ENCODE results near the gene NPEPPS. TPM values are rescaled to one million over a fixed set of nuclear protein-coding genes. Genes with fewer than 3 reads are reported as not detected.
A peak's percentile ranks its signal among the peaks of the same experiment; 100 is the strongest.
"Not testable (repeated sequence)": the region's sequence is repeated elsewhere in the genome, so short reads cannot be mapped to it uniquely, and the experiment has no call there.

NPEPPS gene
- total RNA-seq, 1 donor from 2014 or later = 143 TPM

- H3K4me1 ChIP-seq (ENCODE audit: insufficient read depth, low read length); H3K36me3 ChIP-seq (ENCODE audit: insufficient read depth, low read length); FAIRE-seq; H3K27me3 ChIP-seq (ENCODE audit: insufficient read depth, low read length); H2AFZ ChIP-seq (ENCODE audit: low read depth, low read length); H3K4me2 ChIP-seq (ENCODE audit: low read length); H3K4me3 Mint-ChIP-seq (ENCODE audit: unreplicated experiment); H3K27ac ChIP-seq (ENCODE audit: low read depth, low read length); H3K27me3 Mint-ChIP-seq (ENCODE audit: low read depth, unreplicated experiment); H3K4me3 ChIP-seq (ENCODE audit: insufficient read depth, low read depth, low read length); H3K9ac ChIP-seq (ENCODE audit: low read length); H3K9me3 Mint-ChIP-seq (ENCODE audit: unreplicated experiment); H3K36me3 Mint-ChIP-seq (ENCODE audit: low read depth, unreplicated experiment); DNase-seq (ENCODE audit: low read depth); H3K4me1 Mint-ChIP-seq (ENCODE audit: low read depth, unreplicated experiment); H3K27ac Mint-ChIP-seq (ENCODE audit: unreplicated experiment); H3K9me3 ChIP-seq (ENCODE audit: insufficient read depth, low read depth, low read length): not testable (repeated sequence)
- H4K20me1 ChIP-seq (ENCODE audit: insufficient read depth, low read length) = peaks cover 20% of the 10 kb centered on the region
- peaks cover 25% of the 10 kb centered on the region for H3K79me2 ChIP-seq (ENCODE audit: insufficient read depth, low read length)
These were observed 30.9 kb downstream of the NPEPPS start for GRCh38 chr17:47561698-47562405.

- peak; percentile 73 for FAIRE-seq
- H3K9me3 Mint-ChIP-seq (ENCODE audit: unreplicated experiment); H3K27ac Mint-ChIP-seq (ENCODE audit: unreplicated experiment); H3K9me3 ChIP-seq (ENCODE audit: insufficient read depth, low read depth, low read length); H3K27me3 Mint-ChIP-seq (ENCODE audit: low read depth, unreplicated experiment); H2AFZ ChIP-seq (ENCODE audit: low read depth, low read length); DNase-seq (ENCODE audit: low read depth); H3K9ac ChIP-seq (ENCODE audit: low read length); H3K27ac ChIP-seq (ENCODE audit: low read depth, low read length); H3K4me3 Mint-ChIP-seq (ENCODE audit: unreplicated experiment); H3K4me2 ChIP-seq (ENCODE audit: low read length); H3K36me3 ChIP-seq (ENCODE audit: insufficient read depth, low read length); H3K4me3 ChIP-seq (ENCODE audit: insufficient read depth, low read depth, low read length); H3K36me3 Mint-ChIP-seq (ENCODE audit: low read depth, unreplicated experiment); H3K27me3 ChIP-seq (ENCODE audit: insufficient read depth, low read length); H3K4me1 Mint-ChIP-seq (ENCODE audit: low read depth, unreplicated experiment); H3K4me1 ChIP-seq (ENCODE audit: insufficient read depth, low read length): not testable (repeated sequence)
- peaks cover 20% of the 10 kb centered on the region for H4K20me1 ChIP-seq (ENCODE audit: insufficient read depth, low read length)
- H3K79me2 ChIP-seq (ENCODE audit: insufficient read depth, low read length) = peaks cover 25% of the 10 kb centered on the region
These were observed 31.4 kb downstream of the NPEPPS start for GRCh38 chr17:47562406-47562705.

GRCh38 chr17:47567261-47567660, 36.4 kb downstream of the NPEPPS start:
- H3K36me3 ChIP-seq (ENCODE audit: insufficient read depth, low read length); H3K4me3 ChIP-seq (ENCODE audit: insufficient read depth, low read depth, low read length); H3K36me3 Mint-ChIP-seq (ENCODE audit: low read depth, unreplicated experiment); H3K27me3 Mint-ChIP-seq (ENCODE audit: low read depth, unreplicated experiment); H3K9ac ChIP-seq (ENCODE audit: low read length); H3K27me3 ChIP-seq (ENCODE audit: insufficient read depth, low read length); H3K4me2 ChIP-seq (ENCODE audit: low read length); H3K4me1 ChIP-seq (ENCODE audit: insufficient read depth, low read length); H4K20me1 ChIP-seq (ENCODE audit: insufficient read depth, low read length); H3K27ac Mint-ChIP-seq (ENCODE audit: unreplicated experiment); H3K9me3 Mint-ChIP-seq (ENCODE audit: unreplicated experiment); H3K9me3 ChIP-seq (ENCODE audit: insufficient read depth, low read depth, low read length); H2AFZ ChIP-seq (ENCODE audit: low read depth, low read length); H3K4me1 Mint-ChIP-seq (ENCODE audit: low read depth, unreplicated experiment); H3K27ac ChIP-seq (ENCODE audit: low read depth, low read length); H3K4me3 Mint-ChIP-seq (ENCODE audit: unreplicated experiment): not testable (repeated sequence)
- DNase-seq (ENCODE audit: low read depth) (peak; percentile 28), FAIRE-seq (peak; percentile 60)
- H3K79me2 ChIP-seq (ENCODE audit: insufficient read depth, low read length) = peaks cover 17% of the 10 kb centered on the region

- not testable (repeated sequence) for H3K36me3 ChIP-seq (ENCODE audit: insufficient read depth, low read length); H3K9me3 ChIP-seq (ENCODE audit: insufficient read depth, low read depth, low read length); H3K27me3 ChIP-seq (ENCODE audit: insufficient read depth, low read length); FAIRE-seq; DNase-seq (ENCODE audit: low read depth); H3K27ac ChIP-seq (ENCODE audit: low read depth, low read length); H3K9me3 Mint-ChIP-seq (ENCODE audit: unreplicated experiment); H3K27ac Mint-ChIP-seq (ENCODE audit: unreplicated experiment); H3K4me2 ChIP-seq (ENCODE audit: low read length); H3K9ac ChIP-seq (ENCODE audit: low read length); H2AFZ ChIP-seq (ENCODE audit: low read depth, low read length); H3K4me1 Mint-ChIP-seq (ENCODE audit: low read depth, unreplicated experiment); H3K36me3 Mint-ChIP-seq (ENCODE audit: low read depth, unreplicated experiment); H3K4me3 ChIP-seq (ENCODE audit: insufficient read depth, low read depth, low read length); H3K4me1 ChIP-seq (ENCODE audit: insufficient read depth, low read length); H4K20me1 ChIP-seq (ENCODE audit: insufficient read depth, low read length); H3K4me3 Mint-ChIP-seq (ENCODE audit: unreplicated experiment); H3K27me3 Mint-ChIP-seq (ENCODE audit: low read depth, unreplicated experiment)
- H3K79me2 ChIP-seq (ENCODE audit: insufficient read depth, low read length) = peaks cover 15% of the 10 kb centered on the region
These were observed 41.7 kb downstream of the NPEPPS start for GRCh38 chr17:47572561-47572960.

- H3K4me3 Mint-ChIP-seq (ENCODE audit: unreplicated experiment); H3K36me3 ChIP-seq (ENCODE audit: insufficient read depth, low read length); H3K27me3 Mint-ChIP-seq (ENCODE audit: low read depth, unreplicated experiment); H3K27ac Mint-ChIP-seq (ENCODE audit: unreplicated experiment); H3K4me1 Mint-ChIP-seq (ENCODE audit: low read depth, unreplicated experiment); H3K36me3 Mint-ChIP-seq (ENCODE audit: low read depth, unreplicated experiment); H3K79me2 ChIP-seq (ENCODE audit: insufficient read depth, low read length); H2AFZ ChIP-seq (ENCODE audit: low read depth, low read length); H3K9me3 Mint-ChIP-seq (ENCODE audit: unreplicated experiment); H3K4me1 ChIP-seq (ENCODE audit: insufficient read depth, low read length); DNase-seq (ENCODE audit: low read depth); H3K4me3 ChIP-seq (ENCODE audit: insufficient read depth, low read depth, low read length); H3K9me3 ChIP-seq (ENCODE audit: insufficient read depth, low read depth, low read length); H3K9ac ChIP-seq (ENCODE audit: low read length); H3K27me3 ChIP-seq (ENCODE audit: insufficient read depth, low read length); H4K20me1 ChIP-seq (ENCODE audit: insufficient read depth, low read length); H3K27ac ChIP-seq (ENCODE audit: low read depth, low read length); H3K4me2 ChIP-seq (ENCODE audit: low read length): not testable (repeated sequence)
- FAIRE-seq = peak; percentile 41
These were observed 51.5 kb downstream of the NPEPPS start for GRCh38 chr17:47582416-47582815.

GRCh38 chr17:47586378-47587055, 55.6 kb downstream of the NPEPPS start:
- H3K4me2 ChIP-seq (ENCODE audit: low read length); H3K4me3 Mint-ChIP-seq (ENCODE audit: unreplicated experiment); H3K27me3 ChIP-seq (ENCODE audit: insufficient read depth, low read length); H3K4me1 ChIP-seq (ENCODE audit: insufficient read depth, low read length); H2AFZ ChIP-seq (ENCODE audit: low read depth, low read length); H3K27me3 Mint-ChIP-seq (ENCODE audit: low read depth, unreplicated experiment); H3K4me3 ChIP-seq (ENCODE audit: insufficient read depth, low read depth, low read length); H3K36me3 Mint-ChIP-seq (ENCODE audit: low read depth, unreplicated experiment); H3K27ac Mint-ChIP-seq (ENCODE audit: unreplicated experiment); H3K4me1 Mint-ChIP-seq (ENCODE audit: low read depth, unreplicated experiment); H3K36me3 ChIP-seq (ENCODE audit: insufficient read depth, low read length); DNase-seq (ENCODE audit: low read depth); H3K9ac ChIP-seq (ENCODE audit: low read length); H4K20me1 ChIP-seq (ENCODE audit: insufficient read depth, low read length); H3K27ac ChIP-seq (ENCODE audit: low read depth, low read length); H3K79me2 ChIP-seq (ENCODE audit: insufficient read depth, low read length); H3K9me3 ChIP-seq (ENCODE audit: insufficient read depth, low read depth, low read length); H3K9me3 Mint-ChIP-seq (ENCODE audit: unreplicated experiment): not testable (repeated sequence)
- FAIRE-seq = peak; percentile 93
